Measurements from ENCODE around the gene TRIM27. TPM values are rescaled to one million over a fixed set of nuclear protein-coding genes. Genes with fewer than 3 reads are reported as not detected.
"Not testable (repeated sequence)": the region's sequence is repeated elsewhere in the genome, so short reads cannot be mapped to it uniquely, and the experiment has no call there.

The TRIM27 gene
- 10 to 100 TPM; 68.8 to 78.8 (median 72.1) TPM for polyA plus RNA-seq (ENCODE audit: insufficient read length in 4 of 4)

DNA sequence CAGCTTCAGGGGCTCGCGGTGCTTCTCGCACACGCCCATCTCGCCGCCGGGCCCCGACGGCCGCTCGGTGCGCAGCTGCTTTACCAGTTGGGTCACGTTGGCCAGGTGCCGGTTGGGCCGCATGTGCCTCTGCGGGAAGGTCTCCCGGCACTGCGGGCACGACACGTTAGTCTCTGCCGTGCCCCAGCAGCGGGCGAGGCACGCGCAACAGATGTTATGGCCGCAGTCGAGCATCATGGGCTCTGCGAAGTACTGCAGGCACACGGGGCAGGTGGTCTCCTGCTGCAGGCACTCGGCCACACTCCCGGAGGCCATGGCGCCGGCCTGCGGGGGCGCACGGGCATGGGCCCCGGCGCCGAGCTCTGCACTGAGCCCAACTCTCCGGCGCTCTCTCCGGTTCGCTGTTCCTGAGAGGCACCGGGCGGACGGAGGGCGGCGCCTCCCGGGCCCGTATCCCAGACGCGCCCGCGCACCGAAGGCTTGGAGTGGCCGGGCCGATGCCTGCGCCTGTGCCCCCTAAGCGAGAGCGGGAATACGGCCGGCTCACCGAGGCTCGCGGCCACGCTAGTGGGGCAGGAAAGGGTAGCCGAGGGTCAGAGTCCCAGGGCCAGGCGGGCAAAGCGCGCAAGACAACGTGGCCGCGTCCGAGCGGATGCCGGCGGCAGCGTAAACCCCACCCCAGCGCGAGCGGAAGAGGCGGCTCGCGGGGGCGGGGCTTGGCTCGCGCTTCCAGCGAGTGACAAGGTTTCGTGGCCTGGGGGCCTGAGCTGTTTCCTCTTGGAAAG is at the start of gene TRIM27:
TRIM27 (minus strand) TSS at position 668 of the 785 bp plus-strand sequence; CDS start at position 315, 353 bp downstream.
- peak in 3 of 4 donors; percentile 80 to 85 (median 81) for DNase-seq (ENCODE audit: low read depth in 4 of 4, low spot score in 3 of 4)

DNA sequence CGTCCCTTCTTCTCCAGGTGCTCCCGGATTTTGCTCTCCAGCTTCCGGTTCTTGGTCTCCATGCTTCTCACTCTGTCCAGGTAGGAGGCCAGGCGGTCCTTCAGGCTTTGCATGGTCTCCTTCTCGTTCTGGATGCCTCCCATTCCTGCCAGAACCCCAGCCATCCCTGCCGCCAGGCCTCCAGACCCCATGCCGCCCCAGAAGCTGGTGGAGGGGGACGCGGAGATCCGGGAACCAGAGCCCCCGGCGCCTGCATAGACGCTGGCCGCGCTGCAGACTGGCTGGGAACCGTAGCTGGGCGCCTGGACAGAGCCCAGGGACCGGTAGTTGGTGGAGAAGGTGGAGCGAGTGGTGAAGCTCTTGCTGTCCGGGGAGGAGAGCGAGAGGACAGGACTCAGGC is 46.3 kb upstream of the TRIM27 start:
- not testable (repeated sequence) for DNase-seq (ENCODE audit: low read depth in 4 of 4, low spot score in 3 of 4)

GRCh38 chr6:28969129-28969528 is 45.3 kb upstream of the TRIM27 start:
- DNase-seq (ENCODE audit: low read depth in 4 of 4, low spot score in 3 of 4): no peak

DNA sequence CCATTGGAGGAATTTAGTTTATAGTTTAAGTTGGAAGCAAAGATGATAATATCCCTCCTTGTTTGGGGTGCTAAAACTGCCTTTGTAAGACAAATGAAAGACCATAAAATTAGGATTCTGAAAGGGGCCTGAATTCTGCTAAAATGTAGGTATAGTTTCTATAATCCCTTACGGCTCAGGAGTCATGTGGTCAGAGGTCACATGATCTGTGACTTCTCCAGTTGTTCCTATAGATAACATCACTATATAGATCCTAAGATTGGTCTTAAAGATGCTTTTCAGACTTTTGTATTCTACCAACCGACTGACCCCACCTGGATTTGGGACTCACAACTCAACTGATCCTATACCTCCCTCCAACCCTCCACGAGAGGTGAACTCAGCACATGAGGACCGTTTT is 44.7 kb upstream of the TRIM27 start:
- no peak for DNase-seq (ENCODE audit: low read depth in 4 of 4, low spot score in 3 of 4)

GRCh38 chr6:28965706-28966105 is 41.9 kb upstream of the TRIM27 start:
- DNase-seq (ENCODE audit: low read depth in 4 of 4, low spot score in 3 of 4): no peak

DNA sequence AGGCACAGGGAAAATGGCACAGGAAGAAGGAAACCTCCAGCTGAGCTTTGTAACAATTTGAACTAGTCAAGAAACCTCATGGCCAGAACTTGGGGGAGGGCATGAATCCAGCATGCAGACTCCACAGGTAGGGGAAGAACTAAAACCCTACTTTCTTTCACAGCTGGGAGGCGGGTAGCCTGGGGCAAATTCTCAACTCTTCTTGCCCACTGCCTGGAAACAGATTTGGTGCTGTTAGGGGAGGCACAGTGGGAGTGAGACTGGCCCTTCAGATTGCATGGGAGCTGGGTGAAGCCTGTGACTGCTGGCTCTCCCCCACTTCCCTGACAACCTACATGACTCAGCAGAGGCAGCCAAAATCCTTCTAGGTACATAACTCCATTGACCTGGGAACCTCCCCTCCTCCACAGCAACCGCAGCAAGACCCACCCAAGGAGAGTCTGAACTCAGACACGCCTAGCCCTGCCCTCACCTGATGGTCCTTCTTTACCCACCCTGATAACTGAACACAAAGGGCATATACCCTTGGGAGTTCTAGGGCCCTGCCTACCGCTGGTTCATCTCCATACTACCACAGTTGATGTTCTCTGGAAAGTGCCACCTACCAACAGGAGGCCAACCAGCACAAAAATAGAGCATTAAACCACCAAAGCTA is 37.2 kb upstream of the TRIM27 start:
- DNase-seq (ENCODE audit: low read depth in 4 of 4, low spot score in 3 of 4): no peak

GRCh38 chr6:28958561-28959243 is 34.9 kb upstream of the TRIM27 start:
- DNase-seq (ENCODE audit: low read depth in 4 of 4, low spot score in 3 of 4): not testable (repeated sequence)

- DNase-seq (ENCODE audit: low read depth in 4 of 4, low spot score in 3 of 4): not testable (repeated sequence)
These were observed 34.1 kb upstream of the TRIM27 start for GRCh38 chr6:28957795-28958314.

DNA sequence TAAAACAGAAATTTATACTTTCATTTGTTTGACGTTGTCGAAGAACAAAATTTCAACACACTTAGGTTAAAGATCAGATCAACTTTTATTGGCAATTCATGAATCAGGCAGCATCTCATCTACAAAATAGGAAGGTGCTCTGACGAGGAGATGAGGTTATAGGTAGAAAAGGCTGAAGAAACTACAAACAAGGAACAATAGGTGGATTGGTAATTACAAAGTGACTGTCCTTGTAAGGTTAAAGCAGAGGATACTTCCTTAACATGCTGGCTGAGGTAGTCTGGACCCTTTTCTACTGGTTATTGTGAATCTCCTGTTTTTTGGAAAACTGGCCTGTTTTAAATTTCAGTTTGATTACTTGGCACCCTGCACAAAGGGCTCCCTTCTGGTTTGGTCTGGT is 32.5 kb upstream of the TRIM27 start:
- no peak for DNase-seq (ENCODE audit: low read depth in 4 of 4, low spot score in 3 of 4)

DNA sequence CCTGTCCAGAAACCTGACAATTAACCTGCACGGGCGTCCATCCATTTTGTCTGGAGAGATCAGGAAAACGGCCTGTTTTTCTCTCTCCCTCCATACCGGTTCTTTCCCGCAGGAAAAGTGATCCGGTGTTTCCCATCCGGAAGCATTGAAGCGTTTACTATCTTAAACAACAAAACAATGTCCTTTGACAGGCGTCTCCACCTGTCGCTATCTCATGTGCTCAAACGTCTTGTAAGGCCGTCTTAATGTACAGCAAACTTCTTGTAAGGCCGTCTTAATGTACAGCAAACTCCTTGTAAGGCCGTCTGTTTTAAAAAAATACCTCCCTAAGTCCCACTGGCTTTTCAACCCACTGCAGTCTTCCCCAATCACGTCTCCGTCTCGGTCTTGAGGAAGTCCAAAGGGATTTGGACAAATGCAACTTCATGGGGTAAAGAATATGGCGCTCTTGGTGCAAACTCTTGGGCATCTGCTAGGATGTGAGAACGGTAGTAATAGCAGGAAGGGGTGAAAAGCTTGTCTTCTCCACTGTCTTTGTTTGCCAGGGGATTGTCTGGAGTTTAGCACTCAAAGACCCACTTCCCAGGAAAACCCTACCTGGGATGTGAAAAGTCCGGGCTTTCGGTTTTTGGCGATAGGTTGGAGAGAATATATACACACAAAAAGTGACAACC is 29.9 kb upstream of the TRIM27 start:
- DNase-seq (ENCODE audit: low read depth in 4 of 4, low spot score in 3 of 4): no peak

DNA sequence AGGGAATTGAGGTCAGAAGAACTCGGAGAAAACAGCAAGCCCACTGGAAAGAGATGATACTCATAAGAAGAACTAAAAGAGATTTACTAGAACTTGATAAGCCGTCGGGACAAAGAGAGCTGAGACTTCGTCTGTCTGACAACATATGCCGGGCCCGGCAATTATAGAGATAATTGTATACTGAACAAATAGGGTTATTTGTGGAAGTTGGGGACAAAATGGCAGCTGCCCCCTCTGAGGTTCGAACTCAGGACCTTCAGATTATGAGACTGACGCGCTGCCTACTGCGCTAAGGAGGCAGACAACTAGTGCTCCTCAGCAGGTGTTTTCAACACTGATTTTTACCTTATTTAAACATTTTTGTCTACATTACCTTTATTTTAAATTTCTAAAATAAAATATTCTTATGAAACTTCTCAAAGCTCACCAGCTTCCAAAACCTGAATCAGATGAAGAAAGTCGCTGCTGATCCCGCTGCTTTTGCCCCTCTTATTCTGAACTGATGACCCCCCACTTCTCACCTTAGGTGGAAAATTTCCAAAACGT is 29.3 kb upstream of the TRIM27 start:
- no peak for DNase-seq (ENCODE audit: low read depth in 4 of 4, low spot score in 3 of 4)

DNA sequence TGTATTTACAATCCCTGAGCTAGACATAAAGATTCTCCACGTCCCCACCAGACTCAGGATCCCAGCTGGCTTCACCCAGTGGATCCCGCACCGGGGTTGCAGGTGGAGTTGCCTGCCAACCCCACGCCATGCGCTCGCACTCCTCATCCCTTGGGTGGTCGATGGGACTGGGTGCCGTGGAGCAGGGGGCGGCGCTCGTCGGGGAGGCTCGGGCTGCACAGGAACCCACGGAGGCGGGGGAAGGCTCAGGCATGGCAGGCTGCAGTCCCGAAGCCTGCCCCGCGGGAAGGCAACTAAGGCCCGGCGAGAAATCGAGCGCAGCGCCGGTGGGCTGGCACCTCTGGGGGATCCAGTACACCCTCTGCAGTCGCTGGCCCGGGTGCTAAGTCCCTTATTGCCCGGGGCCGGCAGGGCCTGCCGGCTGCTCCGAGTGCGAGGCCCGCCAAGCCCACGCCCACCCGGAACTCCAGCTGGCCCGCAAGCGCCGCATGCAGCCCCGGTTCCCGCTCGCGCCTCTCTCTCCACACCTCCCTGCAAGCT is 25.9 kb upstream of the TRIM27 start:
- not testable (repeated sequence) for DNase-seq (ENCODE audit: low read depth in 4 of 4, low spot score in 3 of 4)

DNA sequence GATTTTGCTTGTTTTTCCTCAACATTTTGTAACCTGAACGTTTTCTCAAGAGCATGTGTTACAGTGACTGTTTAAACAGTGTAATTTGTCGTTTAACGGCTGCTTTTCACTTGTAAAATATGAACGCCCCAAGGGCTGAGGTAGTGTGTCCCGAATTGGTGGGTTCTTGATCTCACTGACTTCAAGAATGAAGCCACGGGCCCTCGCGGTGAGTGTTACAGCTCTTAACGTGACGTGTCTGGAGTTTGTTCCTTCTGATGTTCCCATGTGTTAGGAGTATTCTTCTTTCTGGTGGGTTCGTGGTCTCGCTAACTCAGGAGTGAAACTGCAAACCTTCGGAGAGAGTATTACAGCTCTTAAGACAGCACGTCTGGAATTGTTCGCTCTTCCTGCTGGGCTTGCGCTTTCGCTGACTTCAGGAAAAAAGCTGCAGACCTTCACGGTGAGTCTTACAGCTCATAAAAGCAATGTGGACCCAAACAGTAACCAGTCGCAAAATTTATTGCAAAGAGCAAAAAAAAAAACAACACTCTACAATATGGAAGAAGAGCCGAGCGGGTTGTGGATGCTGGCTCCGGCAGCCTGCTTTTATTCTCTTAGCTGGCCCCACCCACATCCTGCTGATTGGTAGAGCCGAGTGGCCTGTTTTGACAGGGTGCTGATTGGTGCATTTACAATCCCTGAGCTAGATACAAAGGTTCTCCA is 25.1 kb upstream of the TRIM27 start:
- DNase-seq (ENCODE audit: low read depth in 4 of 4, low spot score in 3 of 4): no peak

DNA sequence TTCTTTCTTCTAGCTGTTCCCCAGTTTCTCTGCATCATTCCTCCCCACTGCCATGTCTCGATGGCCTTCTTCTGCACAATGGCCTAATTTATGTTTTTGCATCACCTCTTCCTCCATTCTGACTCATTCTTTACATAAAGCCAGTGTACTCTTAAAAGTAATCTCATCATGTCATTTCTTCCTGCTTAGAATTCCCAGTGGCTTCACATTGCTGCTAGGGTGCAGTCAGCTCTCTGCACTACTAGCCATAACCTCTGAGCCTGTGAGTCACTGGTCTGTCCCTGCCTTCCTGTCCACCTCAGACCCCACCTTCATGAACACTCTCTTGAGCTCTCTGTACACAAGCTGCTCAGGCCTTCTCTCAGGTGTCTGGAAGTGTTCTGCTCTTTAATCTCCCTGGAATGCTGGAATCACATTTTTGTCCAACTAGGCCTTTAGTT is 24.1 kb upstream of the TRIM27 start:
- no peak for DNase-seq (ENCODE audit: low read depth in 4 of 4, low spot score in 3 of 4)

DNA sequence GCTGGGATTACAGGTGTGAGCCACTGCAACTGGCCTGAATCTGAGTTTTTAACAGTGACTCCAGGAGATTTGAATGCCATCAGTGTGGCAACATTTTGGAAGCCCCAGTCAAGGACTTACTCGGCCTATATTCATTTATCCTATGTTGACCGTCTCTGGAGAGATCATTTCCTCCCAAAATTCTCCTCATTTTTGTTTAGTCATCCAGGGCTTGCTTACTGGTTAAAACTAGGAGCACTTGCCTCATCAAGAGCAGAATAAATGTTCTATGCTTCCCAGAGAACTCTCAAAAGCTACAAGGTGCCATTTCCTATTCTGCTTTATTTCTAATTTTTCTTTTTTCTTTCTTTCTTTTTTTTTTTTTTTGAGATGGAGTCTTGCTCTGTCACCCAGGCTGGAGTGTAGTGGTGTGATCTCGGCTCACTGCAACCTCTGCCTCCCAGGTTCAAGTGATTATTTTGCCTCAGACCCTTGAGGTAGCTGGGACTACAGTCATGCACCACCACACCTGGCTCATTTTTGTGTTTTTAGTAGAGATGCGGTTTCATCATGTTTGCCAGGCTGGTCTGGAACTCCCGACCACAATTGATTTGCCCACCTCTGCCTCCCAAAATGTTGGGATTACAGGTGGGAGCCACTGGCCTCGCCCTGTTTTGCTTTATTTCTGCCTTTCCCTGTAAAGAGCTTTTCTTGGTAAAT is 23.4 kb upstream of the TRIM27 start:
- DNase-seq (ENCODE audit: low read depth in 4 of 4, low spot score in 3 of 4): no peak

GRCh38 chr6:28945349-28945748 is 21.6 kb upstream of the TRIM27 start:
- DNase-seq (ENCODE audit: low read depth in 4 of 4, low spot score in 3 of 4): no peak

- DNase-seq (ENCODE audit: low read depth in 4 of 4, low spot score in 3 of 4): peak in 3 of 4 donors; percentile 67 to 76 (median 75)
These were observed 20.7 kb upstream of the TRIM27 start for GRCh38 chr6:28944412-28944865.

DNA sequence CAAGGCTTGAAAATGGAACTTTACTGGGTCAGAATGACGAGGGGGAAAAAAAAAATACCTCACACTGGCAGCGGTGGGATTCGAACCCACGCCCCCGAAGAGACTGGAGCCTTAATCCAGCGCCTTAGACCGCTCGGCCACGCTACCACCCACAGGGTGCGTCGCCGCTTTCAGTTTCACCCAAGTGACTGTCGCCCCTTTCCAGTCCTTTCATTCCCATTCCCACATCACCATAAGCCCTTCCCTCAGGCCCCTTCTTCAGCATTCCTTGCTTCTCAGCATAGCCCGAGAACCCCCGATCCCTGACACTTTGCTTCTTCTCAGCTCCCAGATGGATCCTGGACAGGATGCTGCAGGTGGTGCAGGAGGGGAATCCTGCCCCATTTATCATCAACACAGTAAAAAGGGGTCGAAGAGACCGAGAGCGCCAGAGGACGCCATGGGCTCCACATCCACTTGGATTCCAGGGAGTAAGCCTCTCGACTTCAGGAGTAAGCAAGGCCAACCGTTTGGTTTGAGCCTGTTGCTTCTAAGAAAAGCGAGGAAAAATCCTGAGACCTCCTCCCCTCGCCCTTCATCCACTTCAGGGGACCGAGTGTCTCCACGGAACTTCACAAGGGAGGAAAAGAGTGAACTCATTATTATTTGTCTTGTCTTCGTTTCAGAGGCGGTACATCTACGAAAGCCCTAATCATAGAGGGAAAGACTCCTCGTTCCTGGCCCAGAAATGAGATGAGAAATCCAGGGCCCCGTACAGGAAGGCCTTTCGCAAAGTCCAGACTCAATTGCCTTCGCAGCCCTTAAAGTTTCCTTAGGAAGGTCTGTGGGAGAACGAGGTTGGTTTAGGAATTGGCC is 20.0 kb upstream of the TRIM27 start:
- peak in 1 of 4 donors; percentile 43 for DNase-seq (ENCODE audit: low read depth in 4 of 4, low spot score in 3 of 4)
